ENCODE data around the gene HIPK2. TPM values are rescaled to one million over a fixed set of nuclear protein-coding genes. Genes with fewer than 3 reads are reported as not detected.

HIPK2 gene
- total RNA-seq, 2 experiments from 2014 or later: 6.2 to 7.9 TPM

GRCh38 chr7:139575338-139575680 lies 202.5 kb downstream of the HIPK2 start:
- Histone ChIP-seq H3K27ac (ENCODE audit: low read depth, low read length, poor library complexity, severe bottlenecking) (no peak overlapping the region), H2AFZ (ENCODE audit: low read length) (no peak overlapping the region), H3K79me2 (ENCODE audit: insufficient read depth, low read depth, low read length) (no peaks in the 10 kb centered on the region), H3K9me3 (ENCODE audit: low read length) (no peaks in the 10 kb centered on the region), H3K9me2 (ENCODE audit: insufficient read depth, low read length) (no peaks in the 10 kb centered on the region), H3K4me1 (ENCODE audit: insufficient read depth, low read length, poor library complexity, severe bottlenecking) (no peaks in the 10 kb centered on the region), H3K4me3 (ENCODE audit: low read depth, low read length, poor library complexity, severe bottlenecking) (no peak overlapping the region), H3K36me3 (ENCODE audit: insufficient read depth, low read length) (no peaks in the 10 kb centered on the region), H4K20me1 (ENCODE audit: insufficient read depth, low read length) (no peaks in the 10 kb centered on the region), H3K4me2 (ENCODE audit: low read length) (no peak overlapping the region)
- BruUV-seq (replicated peaks): no TSS peak
- ChIA-PET CTCF (ENCODE audit: unreplicated experiment) (no interaction called here), POLR2A (no interaction called here)
- TF ChIP-seq EZH2phosphoT487 (IDR thresholded peaks at IDR 0.05; ENCODE audit: borderline replicate concordance, low read depth, low read length) (no peak), CTCF (conservative IDR thresholded peaks at IDR 0.05; ENCODE audit: low read length) (no peak)
- intact Hi-C loops (cut with micrococcal nuclease; ENCODE audit: unreplicated experiment): no loop called here
- no peak for DNase-seq (ENCODE audit: low spot score)

GRCh38 chr7:139574618-139575337 lies 203.0 kb downstream of the HIPK2 start:
- Histone ChIP-seq H3K4me1 (ENCODE audit: insufficient read depth, low read length, poor library complexity, severe bottlenecking) (no peaks in the 10 kb centered on the region), H3K27ac (ENCODE audit: low read depth, low read length, poor library complexity, severe bottlenecking) (no peak overlapping the region), H3K4me2 (ENCODE audit: low read length) (no peak overlapping the region), H2AFZ (ENCODE audit: low read length) (no peak overlapping the region), H4K20me1 (ENCODE audit: insufficient read depth, low read length) (no peaks in the 10 kb centered on the region), H3K79me2 (ENCODE audit: insufficient read depth, low read depth, low read length) (no peaks in the 10 kb centered on the region), H3K36me3 (ENCODE audit: insufficient read depth, low read length) (no peaks in the 10 kb centered on the region), H3K9me3 (ENCODE audit: low read length) (no peaks in the 10 kb centered on the region), H3K4me3 (ENCODE audit: low read depth, low read length, poor library complexity, severe bottlenecking) (no peak overlapping the region), H3K9me2 (ENCODE audit: insufficient read depth, low read length) (no peaks in the 10 kb centered on the region)
- no TSS peak for BruUV-seq (replicated peaks)
- TF ChIP-seq EZH2phosphoT487 (IDR thresholded peaks at IDR 0.05; ENCODE audit: borderline replicate concordance, low read depth, low read length) (no peak), CTCF (conservative IDR thresholded peaks at IDR 0.05; ENCODE audit: low read length) (no peak)
- intact Hi-C loops (cut with micrococcal nuclease; ENCODE audit: unreplicated experiment): no loop called here
- ChIA-PET CTCF (ENCODE audit: unreplicated experiment) (no interaction called here), POLR2A (no interaction called here)
- DNase-seq (ENCODE audit: low spot score): no peak

GRCh38 chr7:139573871-139574270 lies 203.9 kb downstream of the HIPK2 start:
- intact Hi-C loops (cut with micrococcal nuclease; ENCODE audit: unreplicated experiment): no loop called here
- POLR2A ChIA-PET: no interaction called here
- CTCF ChIA-PET (ENCODE audit: unreplicated experiment): no interaction called here
- Histone ChIP-seq H3K27ac (ENCODE audit: low read depth, low read length, poor library complexity, severe bottlenecking) (no peak overlapping the region), H3K79me2 (ENCODE audit: insufficient read depth, low read depth, low read length) (no peaks in the 10 kb centered on the region), H3K4me1 (ENCODE audit: insufficient read depth, low read length, poor library complexity, severe bottlenecking) (no peaks in the 10 kb centered on the region), H3K4me2 (ENCODE audit: low read length) (no peak overlapping the region), H4K20me1 (ENCODE audit: insufficient read depth, low read length) (no peaks in the 10 kb centered on the region), H2AFZ (ENCODE audit: low read length) (no peak overlapping the region), H3K9me3 (ENCODE audit: low read length) (no peaks in the 10 kb centered on the region), H3K36me3 (ENCODE audit: insufficient read depth, low read length) (no peaks in the 10 kb centered on the region), H3K9me2 (ENCODE audit: insufficient read depth, low read length) (no peaks in the 10 kb centered on the region), H3K4me3 (ENCODE audit: low read depth, low read length, poor library complexity, severe bottlenecking) (no peak overlapping the region)
- TF ChIP-seq CTCF (conservative IDR thresholded peaks at IDR 0.05; ENCODE audit: low read length) (no peak), EZH2phosphoT487 (IDR thresholded peaks at IDR 0.05; ENCODE audit: borderline replicate concordance, low read depth, low read length) (no peak)
- no peak for DNase-seq (ENCODE audit: low spot score)
- no TSS peak for BruUV-seq (replicated peaks)
